Dedifferentiated amniotic fluid mesenchymal stem cell (primary cell): ENCODE measurements around the gene DNMT1.
"Not testable (repeated sequence)": the region's sequence is repeated elsewhere in the genome, so short reads cannot be mapped to it uniquely, and the experiment has no call there.

Experiments used
- DNase-seq: peaks from one replicate; pipeline ENCODE4 v3.0.0-alpha.2; 2016; ENCODE audit errors: extremely low spot score

Gene DNMT1

GRCh38 chr19:10194500-10195198 is at the start of gene DNMT1:
DNMT1 (minus strand) TSS chr19:10194953; CDS start chr19:10194899, 54 bp downstream.
- DNase-seq = peak; percentile 91

- no peak for DNase-seq
Measured at GRCh38 chr19:10243606-10244005, 48.9 kb upstream of the DNMT1 start.

- not testable (repeated sequence) for DNase-seq
Measured at GRCh38 chr19:10241826-10242449, 47.2 kb upstream of the DNMT1 start.

GRCh38 chr19:10238172-10238783 is 43.5 kb upstream of the DNMT1 start:
- no peak for DNase-seq

GRCh38 chr19:10237702-10238101 is 42.9 kb upstream of the DNMT1 start:
- DNase-seq = no peak

- DNase-seq = not testable (repeated sequence)
Measured at GRCh38 chr19:10235409-10235808, 40.7 kb upstream of the DNMT1 start.

GRCh38 chr19:10235003-10235402 is 40.2 kb upstream of the DNMT1 start:
- DNase-seq = no peak

GRCh38 chr19:10233946-10234345 is 39.2 kb upstream of the DNMT1 start:
- no peak for DNase-seq

GRCh38 chr19:10231612-10232228 is 37.0 kb upstream of the DNMT1 start:
- no peak for DNase-seq

- peak; percentile 66 for DNase-seq
Measured at GRCh38 chr19:10230861-10231611, 36.3 kb upstream of the DNMT1 start, which contains the start of gene S1PR2. S1PR2 (minus strand) TSS chr19:10231331; CDS start chr19:10224905, 6,426 bp downstream.

- DNase-seq = peak; percentile 32
Measured at GRCh38 chr19:10230173-10230860, 35.6 kb upstream of the DNMT1 start.

- DNase-seq = no peak
Measured at GRCh38 chr19:10228920-10229319, 34.2 kb upstream of the DNMT1 start.

GRCh38 chr19:10228393-10228792 is 33.6 kb upstream of the DNMT1 start:
- DNase-seq = no peak

- DNase-seq = no peak
Measured at GRCh38 chr19:10227026-10227971, 32.5 kb upstream of the DNMT1 start.

GRCh38 chr19:10226376-10227025 is 31.7 kb upstream of the DNMT1 start:
- DNase-seq = peak; percentile 80

GRCh38 chr19:10226021-10226375 is 31.2 kb upstream of the DNMT1 start:
- DNase-seq = no peak

GRCh38 chr19:10224337-10224736 is 29.6 kb upstream of the DNMT1 start:
- DNase-seq = no peak

- no peak for DNase-seq
Measured at GRCh38 chr19:10223488-10224213, 28.9 kb upstream of the DNMT1 start.
